Measurements from ENCODE around the gene IL17RC.
"Not testable (repeated sequence)": the region's sequence is repeated elsewhere in the genome, so short reads cannot be mapped to it uniquely, and the experiment has no call there.

IL17RC gene, protein sequence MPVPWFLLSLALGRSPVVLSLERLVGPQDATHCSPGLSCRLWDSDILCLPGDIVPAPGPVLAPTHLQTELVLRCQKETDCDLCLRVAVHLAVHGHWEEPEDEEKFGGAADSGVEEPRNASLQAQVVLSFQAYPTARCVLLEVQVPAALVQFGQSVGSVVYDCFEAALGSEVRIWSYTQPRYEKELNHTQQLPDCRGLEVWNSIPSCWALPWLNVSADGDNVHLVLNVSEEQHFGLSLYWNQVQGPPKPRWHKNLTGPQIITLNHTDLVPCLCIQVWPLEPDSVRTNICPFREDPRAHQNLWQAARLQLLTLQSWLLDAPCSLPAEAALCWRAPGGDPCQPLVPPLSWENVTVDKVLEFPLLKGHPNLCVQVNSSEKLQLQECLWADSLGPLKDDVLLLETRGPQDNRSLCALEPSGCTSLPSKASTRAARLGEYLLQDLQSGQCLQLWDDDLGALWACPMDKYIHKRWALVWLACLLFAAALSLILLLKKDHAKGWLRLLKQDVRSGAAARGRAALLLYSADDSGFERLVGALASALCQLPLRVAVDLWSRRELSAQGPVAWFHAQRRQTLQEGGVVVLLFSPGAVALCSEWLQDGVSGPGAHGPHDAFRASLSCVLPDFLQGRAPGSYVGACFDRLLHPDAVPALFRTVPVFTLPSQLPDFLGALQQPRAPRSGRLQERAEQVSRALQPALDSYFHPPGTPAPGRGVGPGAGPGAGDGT

DNA sequence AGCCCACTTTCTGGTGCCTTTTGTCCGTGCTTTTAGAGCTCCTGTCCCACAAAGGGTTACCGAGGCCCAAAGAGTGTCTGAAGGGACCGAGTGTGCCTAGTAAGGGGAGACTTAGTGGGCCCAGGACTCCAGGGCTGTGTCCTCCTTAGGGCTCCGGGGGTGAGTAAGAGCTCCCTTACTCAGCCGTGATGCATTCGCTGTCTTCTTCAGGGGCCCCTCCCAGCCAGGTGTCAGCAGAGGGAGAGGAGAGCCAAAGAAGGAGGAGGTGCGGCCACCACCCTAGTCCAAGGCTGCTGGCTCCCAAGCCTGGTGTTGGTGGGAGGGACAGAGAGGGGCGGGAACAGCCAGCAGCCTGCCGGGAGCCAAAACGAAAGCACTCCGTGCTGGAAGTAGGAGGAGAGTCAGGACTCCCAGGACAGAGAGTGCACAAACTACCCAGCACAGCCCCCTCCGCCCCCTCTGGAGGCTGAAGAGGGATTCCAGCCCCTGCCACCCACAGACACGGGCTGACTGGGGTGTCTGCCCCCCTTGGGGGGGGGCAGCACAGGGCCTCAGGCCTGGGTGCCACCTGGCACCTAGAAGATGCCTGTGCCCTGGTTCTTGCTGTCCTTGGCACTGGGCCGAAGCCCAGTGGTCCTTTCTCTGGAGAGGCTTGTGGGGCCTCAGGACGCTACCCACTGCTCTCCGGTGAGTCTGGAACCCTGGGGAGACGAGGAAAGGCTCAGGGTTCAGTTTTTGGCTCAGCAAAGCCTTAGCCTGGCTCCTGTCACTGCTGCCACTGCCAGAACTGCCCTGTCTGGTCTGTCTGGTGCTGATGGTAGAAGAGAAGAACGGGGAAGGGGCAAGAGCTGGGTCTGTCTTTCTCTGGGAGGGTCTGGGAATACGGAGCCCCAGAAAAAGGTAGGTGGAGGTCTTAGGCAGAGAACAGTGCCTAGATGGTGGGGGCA lies at the start of gene IL17RC:
TSS of gene IL17RC (plus strand) at position 365 of the 947 bp plus-strand sequence. CDS start at position 583, 218 bp downstream.
- DNase-seq, result peak; percentile 83

DNA sequence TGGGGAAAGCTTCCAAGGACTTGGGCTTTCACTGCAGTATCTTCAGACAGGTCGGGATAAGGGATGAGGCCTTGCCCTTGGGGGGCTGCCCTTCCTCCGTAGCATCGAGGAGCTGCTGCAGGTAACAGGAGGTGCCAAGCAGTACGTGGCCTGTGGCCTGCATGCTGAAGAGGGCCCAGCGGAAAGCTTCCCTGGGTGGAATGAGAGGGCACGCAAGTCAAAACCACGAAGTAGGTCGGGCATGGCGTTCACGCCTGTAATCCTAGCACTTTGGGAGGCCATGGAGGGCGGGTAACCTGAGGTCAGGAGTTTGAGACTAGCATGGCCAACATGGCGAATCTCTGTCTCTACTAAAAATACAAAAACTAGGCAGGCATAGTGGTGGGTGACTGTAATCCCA lies 49.8 kb upstream of the IL17RC start:
- no peak for DNase-seq

DNA sequence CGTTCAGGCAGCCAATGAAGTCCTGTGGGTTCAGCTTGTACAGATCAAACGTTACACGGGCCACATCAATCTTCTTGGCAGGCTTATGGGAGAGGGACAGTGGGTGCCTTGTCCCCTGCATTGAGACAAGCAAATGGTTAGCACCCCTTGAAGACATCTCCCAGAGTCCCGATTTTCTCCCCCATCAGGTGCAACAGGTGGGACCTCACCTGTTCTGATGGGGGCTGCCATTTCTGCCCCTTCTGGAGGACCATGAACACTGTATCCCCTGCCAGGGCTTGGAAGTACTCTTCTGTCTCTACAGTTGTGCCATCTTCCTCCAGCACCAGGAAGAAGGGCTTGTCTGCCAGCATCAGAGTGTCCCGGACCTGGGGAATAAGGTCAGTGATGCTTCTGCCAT lies 46.9 kb upstream of the IL17RC start:
- DNase-seq, result no peak

DNA sequence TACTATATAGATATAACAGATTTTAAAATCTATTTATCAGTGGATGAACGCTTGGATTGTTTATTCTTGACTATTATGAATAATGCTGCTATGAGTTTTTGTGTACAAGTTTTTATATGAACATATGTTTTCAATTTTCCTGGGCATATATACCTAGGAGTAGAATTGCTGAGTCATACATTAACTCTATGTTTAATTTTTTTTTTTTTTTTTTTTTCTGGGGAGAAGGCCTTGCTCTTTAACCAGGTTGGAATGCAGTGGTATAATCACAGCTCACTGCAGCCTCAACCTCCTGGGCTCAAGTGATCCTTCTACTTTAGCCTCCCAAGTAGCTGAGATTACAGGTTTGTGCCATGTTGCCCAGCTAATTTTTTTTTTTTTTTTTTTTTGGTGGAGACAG lies 45.9 kb upstream of the IL17RC start:
- no peak for DNase-seq

DNA sequence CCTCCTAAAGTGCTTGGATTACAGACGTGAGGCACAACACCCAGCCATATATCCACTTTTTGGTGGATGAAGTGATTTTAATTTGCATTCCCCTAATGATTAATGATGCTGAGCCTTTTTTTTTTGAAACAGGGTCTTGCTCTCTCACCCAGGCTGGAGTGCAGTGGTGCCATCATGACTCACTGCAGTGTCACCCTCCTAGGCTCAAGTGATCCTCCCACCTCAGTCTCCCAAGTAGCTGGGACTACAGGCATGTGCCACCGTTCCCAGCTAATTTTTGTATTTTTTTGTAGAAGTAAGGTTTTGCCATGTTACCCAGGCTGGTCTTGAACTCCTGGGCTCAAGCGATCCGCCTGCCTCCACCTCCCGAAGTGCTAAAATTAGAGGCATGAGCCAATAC lies 44.8 kb upstream of the IL17RC start:
- DNase-seq, result not testable (repeated sequence)

DNA sequence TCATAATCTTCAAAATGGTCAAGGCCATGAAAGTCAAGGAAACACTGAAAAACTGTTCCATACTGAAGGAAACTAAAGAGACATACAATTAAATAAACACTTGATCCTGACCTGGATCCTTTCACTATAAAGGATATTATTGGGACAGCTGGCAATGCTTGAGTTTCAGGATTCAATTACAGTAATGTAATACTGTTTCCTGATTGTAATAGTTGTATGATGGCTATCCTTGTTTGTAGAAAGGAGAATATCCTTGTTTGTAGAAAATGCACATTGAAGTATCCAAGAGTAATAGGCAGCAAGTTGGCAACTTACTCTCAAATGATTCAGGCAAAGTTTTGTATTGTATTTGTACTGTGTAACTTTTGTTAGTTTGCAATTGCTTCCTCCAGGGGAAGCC lies 41.5 kb upstream of the IL17RC start:
- peak; percentile 21 for DNase-seq

DNA sequence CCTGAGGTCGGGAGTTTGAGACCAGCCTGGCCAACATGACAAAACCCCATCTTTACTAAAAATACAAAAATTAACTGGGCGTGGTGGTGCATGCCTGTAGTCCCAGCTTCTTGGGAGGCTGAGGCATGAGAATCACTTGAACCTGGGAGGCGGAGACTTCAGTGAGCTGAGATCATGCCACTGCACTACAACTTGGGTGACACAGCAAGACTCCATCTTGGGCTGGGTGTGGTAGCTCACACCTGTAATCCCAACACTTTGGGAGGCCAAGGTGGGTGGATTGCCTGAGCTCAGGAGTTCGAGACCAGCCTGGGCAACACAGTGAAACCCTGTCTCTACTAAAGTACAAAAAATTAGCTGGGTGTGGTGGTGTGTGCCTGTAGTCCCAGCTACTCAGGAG lies 40.6 kb upstream of the IL17RC start:
- not testable (repeated sequence) for DNase-seq

DNA sequence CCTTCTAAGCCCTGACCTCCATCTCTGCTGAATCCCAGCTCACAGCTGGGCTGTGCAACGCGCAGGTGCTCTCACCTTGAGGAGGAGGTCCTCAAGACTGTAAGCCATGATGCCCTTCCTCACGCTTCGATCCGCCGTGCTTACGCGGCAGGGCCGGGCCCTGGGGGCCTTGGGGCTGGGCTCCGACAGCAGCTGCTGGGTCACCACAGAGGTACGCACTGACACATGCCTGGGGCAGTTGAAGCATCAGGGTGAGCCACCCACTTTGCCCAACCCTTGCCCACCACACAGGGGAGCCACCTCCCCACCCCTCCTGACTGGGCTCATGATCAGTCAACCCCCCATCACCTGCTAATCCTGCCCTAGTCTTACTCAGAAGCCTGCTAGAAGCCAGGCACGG lies 39.9 kb upstream of the IL17RC start:
- DNase-seq, result no peak

DNA sequence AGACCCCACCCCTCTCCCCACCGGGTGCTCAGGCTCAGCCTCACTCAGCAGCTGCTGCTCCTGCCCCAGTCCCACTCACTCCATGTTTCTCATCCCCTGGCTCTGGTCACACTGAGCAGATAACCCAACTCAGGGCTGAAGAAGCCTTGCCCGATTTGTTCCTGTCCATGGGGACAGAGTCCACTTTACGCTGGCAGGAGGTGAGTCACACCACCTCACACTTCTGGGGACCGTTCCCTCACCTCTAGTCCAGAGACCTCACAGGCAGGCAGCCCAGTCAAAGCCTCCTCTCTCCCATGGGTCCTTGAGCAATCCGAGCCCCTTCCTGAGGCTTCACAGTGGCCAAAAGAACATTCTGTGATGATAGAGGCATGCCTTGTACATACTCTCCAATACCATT lies 38.2 kb upstream of the IL17RC start:
- no peak for DNase-seq

DNA sequence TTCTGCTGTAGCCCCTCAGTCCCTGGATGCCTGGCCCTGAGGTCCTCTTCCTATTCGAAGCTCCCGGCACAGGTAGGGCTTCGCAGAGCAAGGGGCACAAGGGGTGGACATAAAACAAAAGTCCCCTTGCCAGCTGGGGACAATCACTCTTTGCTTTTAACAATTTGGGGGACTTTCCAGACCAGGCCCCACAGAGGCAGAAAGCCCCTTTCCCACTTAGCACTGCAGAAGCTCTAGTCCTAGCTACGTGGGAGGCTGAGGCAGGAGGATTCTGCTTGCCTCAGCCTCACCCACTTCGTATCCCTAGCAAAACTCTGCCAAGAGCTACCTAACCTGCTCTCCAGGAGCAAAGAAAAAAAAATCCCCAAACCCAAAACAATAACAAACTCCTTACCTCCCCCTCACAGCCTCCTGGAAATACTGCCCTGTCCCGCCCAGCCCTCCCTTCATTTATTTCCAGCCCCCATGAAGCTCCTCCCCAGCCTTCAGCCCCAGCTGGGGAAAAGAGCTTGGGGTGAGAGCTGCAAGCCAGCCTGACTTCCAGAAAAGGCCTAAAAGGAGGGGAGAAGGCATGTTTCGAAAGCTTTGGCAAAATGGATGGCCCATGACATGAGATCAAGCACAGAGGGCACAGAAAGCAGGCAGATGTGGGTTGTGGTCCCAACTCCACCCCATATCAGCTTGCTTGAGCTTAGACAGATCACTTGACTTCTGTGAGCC lies 36.9 kb upstream of the IL17RC start, which contains the start of gene CIDEC:
TSS of gene CIDEC (minus strand) at position 424 of the 720 bp plus-strand sequence. CDS start 1,767 bp downstream, outside the sequence.
- DNase-seq, result no peak

DNA sequence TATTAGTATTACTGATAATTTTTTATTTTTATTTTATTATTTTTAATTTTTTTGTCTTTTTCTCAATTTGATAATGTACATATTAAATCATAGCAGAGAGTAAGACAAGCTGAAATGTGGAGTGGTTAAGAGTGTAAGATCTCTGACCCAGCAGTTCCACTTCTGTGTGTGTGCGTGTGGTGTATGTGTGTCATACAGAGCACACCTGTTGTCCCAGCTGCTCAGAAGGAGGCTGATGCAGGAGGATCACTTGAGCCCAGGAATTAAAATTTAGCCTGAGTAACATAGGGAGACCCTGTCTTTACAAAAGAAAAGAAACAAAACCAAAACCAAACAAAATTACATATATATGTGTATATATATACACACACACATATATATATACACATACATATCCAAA lies 35.5 kb upstream of the IL17RC start:
- no peak for DNase-seq

DNA sequence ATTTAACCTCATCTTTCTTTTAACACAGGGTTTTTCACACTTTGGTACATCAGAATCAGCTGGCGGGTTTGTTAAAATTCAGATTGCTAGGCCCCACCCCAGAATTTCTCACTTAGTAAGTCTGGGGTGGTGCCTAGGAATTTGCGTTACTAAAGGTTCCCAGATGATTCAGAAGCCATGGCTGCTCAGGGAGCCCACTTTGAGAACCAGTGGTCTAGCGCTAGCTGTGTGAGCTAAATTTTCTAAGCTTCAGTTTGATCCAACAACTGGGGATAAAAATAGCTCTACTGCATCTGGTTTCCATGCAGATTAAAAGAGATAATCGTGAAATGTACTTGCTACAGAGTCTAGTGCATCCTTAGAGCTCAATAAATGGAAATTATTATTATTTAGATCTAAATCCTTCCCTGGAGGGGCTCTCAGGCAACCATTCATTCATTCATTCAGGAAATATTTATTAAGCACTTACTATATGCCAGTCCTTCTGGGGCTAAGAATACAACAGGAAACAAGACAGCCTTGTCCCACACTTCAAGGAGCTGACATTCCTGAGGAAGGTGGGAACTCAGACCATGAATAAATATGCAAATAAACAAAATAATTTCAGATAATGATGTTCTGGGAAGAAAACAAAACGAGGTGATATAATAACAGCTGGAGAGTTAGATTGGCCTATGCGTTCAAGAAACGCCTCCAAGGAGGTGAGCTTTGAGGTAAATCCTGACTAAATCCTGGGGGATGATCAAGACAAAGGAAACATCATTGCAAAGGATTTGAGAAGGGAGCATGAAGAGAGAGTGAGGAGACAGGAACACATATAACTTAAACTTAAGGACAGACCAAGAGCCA lies 33.0 kb upstream of the IL17RC start:
- no peak for DNase-seq

DNA sequence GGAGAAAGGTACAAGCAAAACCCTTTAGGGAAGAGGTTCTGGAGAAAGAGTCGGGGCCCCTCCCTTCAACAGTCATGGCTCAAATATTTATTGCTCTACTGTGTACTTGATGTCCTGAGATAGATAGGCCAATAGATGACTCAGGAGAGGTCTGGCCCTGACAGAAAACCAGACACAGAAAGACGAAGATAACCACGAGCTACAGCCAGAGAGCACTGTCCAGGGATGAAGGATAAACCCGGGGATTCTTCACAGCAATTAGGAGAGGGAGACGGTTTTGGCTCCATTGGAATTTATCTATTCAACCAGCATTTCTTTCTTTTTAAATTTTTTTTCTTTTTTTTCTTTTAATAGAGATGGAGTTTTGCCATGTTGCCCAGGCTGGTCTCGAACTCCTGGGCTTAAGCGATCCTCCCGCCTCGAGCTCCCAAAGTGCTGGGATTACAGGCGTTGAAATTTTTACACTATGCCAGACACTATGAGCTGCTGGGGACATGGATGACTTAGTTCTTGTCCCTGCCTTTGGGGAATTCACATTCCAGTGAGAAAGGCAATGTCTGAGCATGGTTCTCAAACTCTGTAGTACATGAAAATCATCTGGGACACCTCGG lies 32.2 kb upstream of the IL17RC start:
- no peak for DNase-seq

DNA sequence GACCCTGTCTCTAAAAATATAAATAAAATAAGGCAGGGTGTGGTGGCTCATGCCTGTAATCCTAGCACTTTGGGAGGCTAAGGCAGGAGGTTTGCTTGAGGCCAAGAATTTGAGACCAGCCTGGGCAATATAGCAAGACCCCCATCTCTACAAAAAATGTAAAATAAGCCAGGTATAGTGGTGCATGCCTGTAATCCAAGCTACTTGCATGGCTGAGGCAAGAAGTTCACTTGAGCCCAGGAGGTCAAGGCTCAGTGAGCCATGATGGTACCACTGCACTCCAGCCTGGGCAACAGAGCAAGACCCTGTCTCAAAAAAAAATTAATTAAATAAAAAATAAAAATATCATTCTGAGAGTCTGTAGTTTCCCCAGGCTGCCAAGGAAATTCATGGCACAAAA lies 30.6 kb upstream of the IL17RC start:
- DNase-seq, result no peak

DNA sequence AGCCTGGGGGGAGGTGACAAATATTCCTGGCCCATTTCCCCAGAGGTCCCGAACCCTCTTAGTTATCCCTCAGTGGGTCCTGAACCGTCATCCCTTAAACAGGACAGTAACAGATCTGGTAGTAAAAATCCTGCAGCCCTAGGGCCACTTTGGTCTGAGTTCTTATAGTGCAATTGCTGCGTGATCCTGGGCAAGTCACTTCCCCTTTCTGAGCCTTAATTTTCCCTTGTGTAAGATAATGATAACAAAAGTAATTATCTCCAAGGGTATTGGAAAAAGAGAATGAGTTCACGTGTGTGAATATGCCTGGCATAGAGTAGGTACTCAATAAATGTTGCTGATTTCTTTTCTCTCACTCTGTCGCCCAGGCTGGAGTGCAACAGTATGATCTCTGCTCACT lies 29.4 kb upstream of the IL17RC start:
- no peak for DNase-seq

DNA sequence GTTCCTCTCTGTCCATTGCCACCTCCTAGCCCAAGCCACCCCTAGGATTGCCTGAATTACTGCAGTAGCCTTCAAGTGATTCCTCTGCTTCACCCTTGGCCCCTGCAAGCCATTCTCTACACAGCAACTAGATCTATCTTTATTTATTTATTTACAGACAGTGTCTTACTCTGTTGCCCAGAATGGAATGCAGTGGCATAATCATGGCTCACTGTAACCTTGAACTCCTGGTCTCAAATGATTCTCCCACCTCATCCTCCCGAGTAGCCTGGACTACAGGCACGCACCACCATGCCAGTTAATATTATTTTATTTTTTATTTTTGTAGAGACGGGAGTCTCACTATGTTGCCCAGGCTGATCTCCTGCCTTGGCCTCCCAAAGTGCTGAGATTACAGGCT lies 28.4 kb upstream of the IL17RC start:
- DNase-seq, result no peak

DNA sequence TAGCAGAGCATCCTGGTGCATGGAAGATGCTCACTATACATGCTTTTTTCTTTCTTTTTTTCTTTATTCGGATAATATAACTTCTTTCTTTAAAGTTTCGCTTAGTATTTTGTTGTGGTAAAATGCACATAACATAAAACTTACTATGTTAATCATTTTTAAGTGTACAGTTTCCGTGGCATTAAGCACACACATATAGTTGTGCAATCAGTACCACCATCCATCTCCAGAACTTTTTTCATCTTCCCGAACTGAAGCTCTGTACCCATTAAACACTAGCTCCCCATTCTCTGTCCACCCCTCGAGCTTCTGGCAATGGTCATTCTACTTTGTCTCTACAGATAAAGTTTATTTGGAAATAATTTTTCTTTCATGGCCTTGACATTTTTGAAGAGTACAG lies 27.5 kb upstream of the IL17RC start:
- DNase-seq, result no peak

DNA sequence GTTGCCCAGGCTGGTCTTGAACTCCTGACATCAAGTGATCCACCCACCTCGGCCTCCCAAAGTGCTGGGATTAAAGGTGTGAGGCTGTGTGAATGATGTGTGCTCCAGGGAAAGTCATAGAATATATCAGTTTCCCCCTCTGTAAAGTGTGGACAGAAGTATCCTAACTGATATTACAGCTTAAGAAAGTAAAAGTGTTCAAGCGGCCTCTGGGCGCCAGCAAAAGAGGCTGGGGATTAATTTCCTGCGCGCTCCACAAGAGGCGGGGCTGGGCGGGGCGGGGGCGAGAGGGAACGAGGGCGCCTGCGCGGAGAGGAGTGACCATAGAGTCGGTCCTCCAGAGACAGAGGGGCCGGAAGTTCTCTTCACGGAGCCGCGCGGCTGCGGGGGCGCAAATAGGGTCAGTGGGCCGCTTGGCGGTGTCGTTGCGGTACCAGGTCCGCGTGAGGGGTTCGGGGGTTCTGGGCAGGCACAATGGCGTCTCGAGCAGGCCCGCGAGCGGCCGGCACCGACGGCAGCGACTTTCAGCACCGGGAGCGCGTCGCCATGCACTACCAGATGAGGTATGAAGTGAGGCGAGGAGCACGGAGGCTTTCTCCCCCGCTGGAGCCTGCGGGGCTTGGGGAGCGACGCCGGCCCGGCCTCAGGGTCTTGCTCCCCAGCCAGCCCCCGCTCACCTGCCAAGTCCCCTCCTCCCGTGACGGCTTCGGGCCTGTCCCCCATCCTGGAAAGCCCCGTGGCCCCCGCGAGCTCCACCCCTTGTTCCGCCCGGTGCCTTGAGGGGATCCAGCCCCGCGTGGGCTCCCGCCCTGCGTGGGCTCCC lies 26.4 kb upstream of the IL17RC start, which contains the start of gene JAGN1:
TSS of gene JAGN1 (plus strand) at position 362 of the 823 bp plus-strand sequence. CDS start at position 475, 113 bp downstream.
- DNase-seq, result peak; percentile 61

DNA sequence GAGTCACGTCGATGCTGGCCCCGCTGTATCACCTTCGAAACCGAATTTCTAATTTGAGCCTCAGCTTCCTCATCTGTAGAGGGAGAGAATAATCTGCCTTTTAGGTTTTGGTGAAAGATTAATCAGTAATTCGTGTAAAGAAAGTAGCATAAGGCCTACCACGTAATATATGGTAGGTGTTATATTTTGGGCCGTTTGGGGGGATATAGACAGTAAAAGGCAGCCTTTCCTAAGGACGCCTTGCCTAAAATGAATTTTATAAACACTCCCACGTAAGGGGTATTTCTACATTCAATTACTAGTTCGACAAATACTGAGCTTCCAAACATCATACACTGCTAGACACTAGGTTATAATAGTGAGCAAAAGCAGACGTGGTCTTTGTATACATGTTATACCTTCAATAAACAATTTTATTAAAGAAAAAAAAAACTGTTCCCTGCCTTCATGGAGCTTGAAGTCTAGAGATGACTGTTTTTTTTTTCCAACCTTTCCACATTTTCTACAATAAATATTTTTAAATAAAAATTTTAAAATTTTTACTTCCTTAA lies 25.8 kb upstream of the IL17RC start:
- DNase-seq, result no peak

DNA sequence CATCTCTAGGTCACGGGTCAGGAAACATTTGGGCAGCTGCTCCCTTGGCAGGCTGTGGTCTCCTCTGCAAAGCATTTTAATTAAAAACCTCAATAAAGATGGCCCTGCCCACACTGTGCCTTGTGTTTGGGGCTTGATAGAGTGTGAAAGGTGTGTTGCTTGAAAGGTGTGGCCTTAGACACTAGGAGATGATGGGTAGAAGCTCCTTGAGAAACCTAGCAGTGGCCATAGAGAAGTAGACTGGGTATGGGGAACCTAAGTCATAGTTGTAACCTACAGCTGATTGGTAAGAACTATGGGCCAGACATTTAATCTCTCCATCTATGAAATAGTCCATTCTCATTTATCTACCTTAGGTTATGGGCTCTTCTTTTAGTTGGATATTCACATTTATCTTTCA lies 23.2 kb upstream of the IL17RC start:
- DNase-seq, result no peak

All from NCI-H510A (cell line).